Lung (tissue), 16 donors: Measurements from ENCODE around the gene NUDT19. TPM values are rescaled to one million over a fixed set of nuclear protein-coding genes. Genes with fewer than 3 reads are reported as not detected.

Source experiments
- ATAC-seq: fragments of 200-7000 bp; cut with Tn5 transposase; one replicate; pipeline ENCODE4 v1.9.1; 2020; ENCODE audit warnings: moderate number of reproducible peaks; ENCODE audit not compliant: insufficient read depth, low FRiP score
- DNase-seq, 3 donors: peaks; one replicate each; pipeline ENCODE4 v3.0.0-alpha.2; 2013 to 2017
- H3K27ac ChIP-seq, 2 donors: one replicate each; pipeline ENCODE4 v1.5.1; 2013; ENCODE audit warnings: mild to moderate bottlenecking in 2 of 2, moderate library complexity in 2 of 2, control low read depth in 1 of 2, inconsistent platforms in 1 of 2, low read depth in 1 of 2, low read length in 1 of 2
- H3K27me3 ChIP-seq, 3 donors: one replicate each; pipeline ENCODE4 v1.5.1; 2013; ENCODE audit warnings: low read length in 2 of 3; ENCODE audit not compliant: control insufficient read depth in 3 of 3, insufficient read depth in 3 of 3
- H3K36me3 ChIP-seq, 4 donors: one replicate each; pipeline ENCODE4 v1.5.1; 2013; ENCODE audit warnings: low read length in 4 of 4, mild to moderate bottlenecking in 1 of 4, moderate library complexity in 1 of 4; ENCODE audit not compliant: control insufficient read depth in 4 of 4, insufficient read depth in 4 of 4
- H3K4me1 ChIP-seq, 5 donors: one replicate each; pipeline ENCODE4 v1.5.1; 2013; ENCODE audit warnings: low read length in 5 of 5, mild to moderate bottlenecking in 2 of 5, moderate library complexity in 1 of 5; ENCODE audit not compliant: control insufficient read depth in 5 of 5, insufficient read depth in 5 of 5
- H3K4me3 ChIP-seq: one replicate; pipeline ENCODE4 v1.5.1; 2013; ENCODE audit warnings: mild to moderate bottlenecking, control low read depth, moderate library complexity
- H3K9ac ChIP-seq, 2 donors: one replicate each; pipeline ENCODE4 v1.5.1; 2013; ENCODE audit warnings: low read length in 2 of 2, control low read depth in 1 of 2; ENCODE audit not compliant: insufficient read depth in 1 of 2
- H3K9me3 ChIP-seq, 4 donors: one replicate each; pipeline ENCODE4 v1.5.1; 2013; ENCODE audit warnings: low read length in 3 of 4, mild to moderate bottlenecking in 1 of 4, moderate library complexity in 1 of 4; ENCODE audit not compliant: control insufficient read depth in 4 of 4, insufficient read depth in 3 of 4
- CTCF ChIP-seq: IDR thresholded peaks from 2 replicates; pipeline ENCODE4 v1.5.1; 2012; ENCODE audit warnings: mild to moderate bottlenecking; ENCODE audit errors: control extremely low read depth, extremely low read depth
- WGBS, 2 donors: extraction: QIAGEN DNeasy Blood & Tissue Kit; methylation state at CpG; one replicate each; pipeline ENCODE4 v1.1.7; 2013; 5-methylcytosine and 5-hydroxymethylcytosine counted together
- long read RNA-seq, 5 donors: transcript quantifications; one replicate each; lab custom pipeline, GENCODE V29; 2026
- polyA plus RNA-seq, 2 donors: library from polyadenylated mRNA; stranded (reverse); fragments of 200-250 nt; gene quantifications; one replicate each; pipeline ENCODE4 v1.2.1, GENCODE V29; 2013
- total RNA-seq, 2 donors: library from RNA; depleted of rRNA in 1 of 2; stranded (reverse); fragments of >200 nt in 1 of 2; gene quantifications; one replicate each; pipeline ENCODE4 v1.2.1, GENCODE V29; 2014 to 2021
- donor health status: control.
- donor health status: control.
- donor health status: Bipolar disorder and iron deficiency.
- donor health status: healthy.
- donor health status: DM: yes; HTN: yes; CAD: no.

NUDT19 gene
- 10 to 100 TPM; 14.2 to 20.1 TPM for total RNA-seq
- polyA plus RNA-seq = 10 to 100 TPM in 1 of 2 donors, 1 to 10 TPM in 1; 7.5 to 10.1 TPM
- long read RNA-seq, donor 1, transcript NUDT19-201 (3 exons, 2,967 nt) = major isoform, 5 of 5 reads
- long read RNA-seq, donor 1, partial matches to known transcripts = 0 of 5 reads
- long read RNA-seq, donor 1, other reads (novel, unspliced or antisense) = 0 of 5 reads
- long read RNA-seq, donor 2, partial matches to known transcripts = 0 of 1 reads
- long read RNA-seq, donor 2, other reads (novel, unspliced or antisense) = 0 of 1 reads
- long read RNA-seq, donor 3 = 0 reads
- long read RNA-seq, donor 4, partial matches to known transcripts = 0 of 1 reads
- long read RNA-seq, donor 4, other reads (novel, unspliced or antisense) = 0 of 1 reads
- long read RNA-seq, donor 5, partial matches to known transcripts = 0 of 3 reads
- long read RNA-seq, donor 5, other reads (novel, unspliced or antisense) = 0 of 3 reads

- no peaks in the 10 kb centered on the region for H3K9me3 ChIP-seq
- no peak for TF ChIP-seq CTCF
- WGBS, 2 donors = 7 to 12% methylated on average over 30 to 32 of the region's 32 CpGs
- peak within 1 kb of the TSS; percentile 63 to 69 for H3K9ac ChIP-seq
- H3K27me3 ChIP-seq = no peaks in the 10 kb centered on the region
- H3K36me3 ChIP-seq = peaks cover 0 to 10% (median 0%) of the 10 kb centered on the region in 4 donors
- H3K4me3 ChIP-seq = peak within 1 kb of the TSS; percentile 86
- DNase-seq (peak; percentile 85 to 92 (median 91)), ATAC-seq (peak; percentile 90)
- H3K4me1 ChIP-seq = peaks cover 3 to 23% (median 16%) of the 10 kb centered on the region in 5 donors
- peak within 1 kb of the TSS; percentile 94 to 97 for H3K27ac ChIP-seq
These were observed at the start of gene NUDT19 for GRCh38 chr19:32691291-32691951. Gene NUDT19, plus strand, starts transcription at chr19:32691821. Its CDS starts 140 bp downstream, at chr19:32691961.

- Histone ChIP-seq H3K27ac (no peak overlapping the region), H3K4me3 (no peak overlapping the region), H3K4me1 (no peaks in the 10 kb centered on the region), H3K9me3 (no peaks in the 10 kb centered on the region), H3K27me3 (no peaks in the 10 kb centered on the region), H3K9ac (no peak overlapping the region), H3K36me3 (peaks cover 18 to 61% (median 31%) of the 10 kb centered on the region in 4 donors)
- ATAC-seq = no peak
- 84 to 93% methylated on average over 12 of the region's 12 CpGs for WGBS, 2 donors
- DNase-seq = no peak
- TF ChIP-seq CTCF = no peak
These were observed 48.9 kb upstream of the NUDT19 start for GRCh38 chr19:32642771-32643170.

GRCh38 chr19:32646556-32646955, 45.1 kb upstream of the NUDT19 start:
- no peak overlapping the region for H3K4me3 ChIP-seq
- DNase-seq (no peak), ATAC-seq (no peak)
- TF ChIP-seq CTCF = no peak
- H3K27me3 ChIP-seq = no peaks in the 10 kb centered on the region
- 90 to 92% methylated on average over 6 of the region's 6 CpGs for WGBS, 2 donors
- no peak overlapping the region for H3K9ac ChIP-seq
- H3K36me3 ChIP-seq = peaks cover 7 to 48% (median 14%) of the 10 kb centered on the region in 4 donors
- no peak overlapping the region for H3K27ac ChIP-seq
- H3K4me1 ChIP-seq = peaks cover 0 to 3% (median 0%) of the 10 kb centered on the region in 5 donors
- H3K9me3 ChIP-seq = no peaks in the 10 kb centered on the region
